PC-9 (cell line): Measurements from ENCODE around the gene HSPA4L. TPM values are rescaled to one million over a fixed set of nuclear protein-coding genes. Genes with fewer than 3 reads are reported as not detected.

Experiments
- BruUV-seq: library from RNA; stranded (reverse); fragments of 400-500 nt; replicated peaks from 2 replicates; lab custom pipeline; 2021; lab: Mats Ljungman, UMichigan
- CTCF ChIA-PET: fragments of 300-600 bp; sonication (Branson Sonifier 250); formaldehyde crosslinking; loops from one replicate; lab custom pipeline; 2022; ENCODE audit warnings: antibody characterized with exemption; lab: Charles Lee
- POLR2A ChIA-PET: fragments of 300-600 bp; sonication (Branson Sonifier 250); formaldehyde crosslinking; loops from one replicate; lab custom pipeline; 2022; ENCODE audit warnings: antibody characterized with exemption; ENCODE audit not compliant: unreplicated experiment; lab: Charles Lee
- DNase-seq, 2 experiments: peaks; one replicate each; pipeline versions ENCODE4 v3.0.0 to v3.0.0-alpha.2; 2015 to 2022; ENCODE audit warnings: mixed read lengths in 1 of 2
- H2AFZ ChIP-seq: fragments of 200-600 bp; sonication (generic); 2 replicates; pipeline ENCODE4 v1.8.1; 2017; ENCODE audit warnings: antibody characterized with exemption
- H3F3A ChIP-seq: fragments of 200-600 bp; sonication (generic); 2 replicates; pipeline ENCODE4 v1.8.1; 2017; ENCODE audit warnings: antibody characterized with exemption, mild to moderate bottlenecking, low read depth; ENCODE audit not compliant: insufficient read depth
- H3K27ac ChIP-seq: fragments of 200-600 bp; sonication (generic); 2 replicates; pipeline ENCODE4 v1.6.1; 2016; ENCODE audit warnings: mixed run types
- H3K27me3 ChIP-seq: fragments of 200-600 bp; sonication (generic); 2 replicates; pipeline ENCODE4 v1.6.1; 2016; ENCODE audit warnings: low read depth, mixed run types; ENCODE audit not compliant: insufficient read depth
- H3K36me3 ChIP-seq: fragments of 200-600 bp; sonication (generic); 2 replicates; pipeline ENCODE4 v1.6.1; 2016; ENCODE audit warnings: low read depth, mixed run types
- H3K4me1 ChIP-seq: fragments of 200-600 bp; sonication (generic); replicated peaks from 2 replicates; pipeline ENCODE4 v1.6.1; 2016; ENCODE audit warnings: mixed run types; ENCODE audit not compliant: insufficient read depth
- H3K4me2 ChIP-seq: fragments of 200-600 bp; sonication (generic); 2 replicates; pipeline ENCODE4 v1.6.1; 2017; ENCODE audit warnings: mixed run types
- H3K4me3 ChIP-seq: fragments of 200-600 bp; sonication (generic); 2 replicates; pipeline ENCODE4 v1.6.1; 2016; ENCODE audit warnings: mixed run types
- H3K79me2 ChIP-seq: fragments of 200-600 bp; sonication (generic); 2 replicates; pipeline ENCODE4 v1.6.1; 2017; ENCODE audit warnings: low read depth, mixed run types
- H3K9me2 ChIP-seq: fragments of 200-600 bp; sonication (generic); 2 replicates; pipeline ENCODE4 v1.8.1; 2017; ENCODE audit warnings: mild to moderate bottlenecking; ENCODE audit not compliant: insufficient read depth
- H3K9me3 ChIP-seq: fragments of 200-600 bp; sonication (generic); 2 replicates; pipeline ENCODE4 v1.8.1; 2016; ENCODE audit warnings: low read depth; ENCODE audit not compliant: insufficient read depth
- H4K20me1 ChIP-seq: fragments of 200-600 bp; sonication (generic); 2 replicates; pipeline ENCODE4 v1.8.1; 2017; ENCODE audit not compliant: insufficient read depth
- EZH2 ChIP-seq: fragments of 200-600 bp; sonication (generic); IDR thresholded peaks from 2 replicates; pipeline ENCODE4 v1.8.0; 2017; ENCODE audit warnings: antibody characterized with exemption, low read depth
- intact Hi-C: fragments of 100-400 bp; cut with micrococcal nuclease; formaldehyde crosslinking; loops from one replicate; pipeline ENCODE4 v1.10.0; 2022; ENCODE audit not compliant: unreplicated experiment
- total RNA-seq: library from RNA; stranded (reverse); gene quantifications from 2 replicates; pipeline ENCODE4 v1.2.3, GENCODE V29; 2021
- TF ChIP-seq, protein P1 (sequence below): fragments of 200-600 bp; sonication (generic); conservative IDR thresholded peaks from 2 replicates; pipeline ENCODE4 v1.6.1; 2017; ENCODE audit warnings: mixed run types, antibody characterized with exemption, mild to moderate bottlenecking, moderate library complexity

Gene HSPA4L
- total RNA-seq, 1 experiment from 2014 or later: 5.1 TPM

DNA sequence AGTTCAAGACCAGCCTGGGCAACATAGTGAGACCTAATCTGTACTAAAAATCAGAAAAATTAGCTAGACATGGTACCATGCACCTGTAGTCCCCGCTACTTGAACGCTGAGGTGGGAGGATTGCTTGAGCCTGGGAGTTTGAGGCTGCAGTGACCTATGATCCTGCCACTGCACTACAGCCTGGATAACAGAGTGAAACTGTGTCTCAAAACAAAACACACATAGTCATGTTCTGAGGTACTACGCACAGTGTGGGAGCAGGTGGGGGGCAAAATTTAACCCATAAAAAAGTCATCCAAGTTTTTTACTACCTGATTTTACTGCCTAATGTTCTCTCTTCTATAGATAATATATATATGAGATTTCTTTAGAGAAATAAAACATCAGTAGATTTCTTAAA lies 28.4 kb downstream of the HSPA4L start:
- no peaks in the 10 kb centered on the region for H3K27me3 ChIP-seq
- no peak overlapping the region for H3K4me3 ChIP-seq
- peaks cover under 1% of the 10 kb centered on the region; the same call in 1 of the 2 replicates for H3K36me3 ChIP-seq
- CTCF ChIA-PET: no interaction called here
- no TSS peak for BruUV-seq
- H3K4me1 ChIP-seq: no peaks in the 10 kb centered on the region
- TF ChIP-seq EZH2: no peak
- TF ChIP-seq, protein P1, sequence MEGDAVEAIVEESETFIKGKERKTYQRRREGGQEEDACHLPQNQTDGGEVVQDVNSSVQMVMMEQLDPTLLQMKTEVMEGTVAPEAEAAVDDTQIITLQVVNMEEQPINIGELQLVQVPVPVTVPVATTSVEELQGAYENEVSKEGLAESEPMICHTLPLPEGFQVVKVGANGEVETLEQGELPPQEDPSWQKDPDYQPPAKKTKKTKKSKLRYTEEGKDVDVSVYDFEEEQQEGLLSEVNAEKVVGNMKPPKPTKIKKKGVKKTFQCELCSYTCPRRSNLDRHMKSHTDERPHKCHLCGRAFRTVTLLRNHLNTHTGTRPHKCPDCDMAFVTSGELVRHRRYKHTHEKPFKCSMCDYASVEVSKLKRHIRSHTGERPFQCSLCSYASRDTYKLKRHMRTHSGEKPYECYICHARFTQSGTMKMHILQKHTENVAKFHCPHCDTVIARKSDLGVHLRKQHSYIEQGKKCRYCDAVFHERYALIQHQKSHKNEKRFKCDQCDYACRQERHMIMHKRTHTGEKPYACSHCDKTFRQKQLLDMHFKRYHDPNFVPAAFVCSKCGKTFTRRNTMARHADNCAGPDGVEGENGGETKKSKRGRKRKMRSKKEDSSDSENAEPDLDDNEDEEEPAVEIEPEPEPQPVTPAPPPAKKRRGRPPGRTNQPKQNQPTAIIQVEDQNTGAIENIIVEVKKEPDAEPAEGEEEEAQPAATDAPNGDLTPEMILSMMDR: no peak
- H3K27ac ChIP-seq: no peak overlapping the region
- no peaks in the 10 kb centered on the region for H4K20me1 ChIP-seq
- H3K79me2 ChIP-seq: no peaks in the 10 kb centered on the region
- H3F3A ChIP-seq: no peaks in the 10 kb centered on the region
- intact Hi-C loops: no loop called here
- no peak overlapping the region for H2AFZ ChIP-seq
- no peak overlapping the region for H3K4me2 ChIP-seq
- no peak for DNase-seq
- POLR2A ChIA-PET: no interaction called here
- H3K9me3 ChIP-seq: no peaks in the 10 kb centered on the region
- H3K9me2 ChIP-seq: no peaks in the 10 kb centered on the region

DNA sequence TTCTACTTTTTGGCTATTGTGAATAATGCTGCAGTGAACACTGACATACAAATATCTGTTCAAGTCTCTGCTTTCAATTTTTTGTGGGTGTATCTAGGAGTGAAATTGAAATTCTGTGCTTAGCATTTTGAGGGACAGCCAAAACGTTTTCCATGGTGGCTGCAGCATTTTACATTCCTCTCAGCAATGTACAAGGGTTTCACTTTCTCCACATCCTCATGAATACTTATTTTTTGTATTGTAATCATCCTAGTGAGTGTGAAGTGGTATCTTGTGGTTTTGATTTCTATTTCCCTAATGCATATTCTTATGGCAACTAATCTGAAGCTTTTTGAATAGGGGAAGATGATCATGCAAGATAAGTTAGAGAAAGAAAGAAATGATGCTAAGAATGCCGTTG lies 40.3 kb downstream of the HSPA4L start:
- H3K36me3 ChIP-seq: 0 out of 2 replicates have a peak, but pooled peaks cover 2% of the 10 kb centered on the region
- ChIA-PET CTCF (no interaction called here), POLR2A (no interaction called here)
- no peaks in the 10 kb centered on the region; the same call in 1 of the 2 replicates for H3F3A ChIP-seq
- H4K20me1 ChIP-seq: no peaks in the 10 kb centered on the region
- H3K4me2 ChIP-seq: no peak overlapping the region
- no peak overlapping the region for H3K27ac ChIP-seq
- no peaks in the 10 kb centered on the region for H3K79me2 ChIP-seq
- no peak for TF ChIP-seq EZH2
- TF ChIP-seq, protein P1: no peak
- no peak overlapping the region for H2AFZ ChIP-seq
- DNase-seq: no peak
- H3K27me3 ChIP-seq: no peaks in the 10 kb centered on the region
- intact Hi-C loops: no loop called here
- no peak overlapping the region for H3K4me3 ChIP-seq
- no peaks in the 10 kb centered on the region for H3K9me2 ChIP-seq
- H3K9me3 ChIP-seq: no peaks in the 10 kb centered on the region
- no peaks in the 10 kb centered on the region for H3K4me1 ChIP-seq
- no TSS peak for BruUV-seq

DNA sequence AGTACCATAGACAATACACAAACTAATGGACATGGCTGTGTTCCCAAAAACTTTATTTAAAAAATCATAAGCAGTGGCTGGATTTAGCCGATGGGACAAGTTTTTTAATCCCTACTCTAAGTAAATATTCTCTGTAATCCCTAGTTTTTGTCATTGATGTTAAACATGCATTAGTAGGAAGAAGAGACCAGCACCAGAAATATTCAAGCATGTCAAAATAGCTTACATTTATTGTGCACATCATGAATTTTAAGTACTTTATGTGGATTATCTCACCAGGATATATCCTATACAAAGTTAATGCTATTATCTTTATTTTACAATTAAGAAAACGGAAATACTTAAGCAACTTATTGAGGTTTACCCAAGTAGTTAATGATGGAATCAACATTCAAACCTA lies 46.0 kb downstream of the HSPA4L start:
- Histone ChIP-seq H3F3A (no peaks in the 10 kb centered on the region; the same call in 1 of the 2 replicates), H3K27ac (no peak overlapping the region), H3K27me3 (no peaks in the 10 kb centered on the region), H3K9me3 (no peaks in the 10 kb centered on the region), H4K20me1 (no peaks in the 10 kb centered on the region), H3K4me1 (no peaks in the 10 kb centered on the region), H3K4me2 (no peak overlapping the region), H3K9me2 (no peaks in the 10 kb centered on the region), H3K4me3 (no peak overlapping the region), H2AFZ (no peak overlapping the region), H3K79me2 (no peaks in the 10 kb centered on the region), H3K36me3 (0 out of 2 replicates have a peak, but pooled peaks cover 12% of the 10 kb centered on the region)
- TF ChIP-seq, protein P1: no peak
- TF ChIP-seq EZH2: no peak
- intact Hi-C loops: no loop called here
- CTCF ChIA-PET: no interaction called here
- no TSS peak for BruUV-seq
- POLR2A ChIA-PET: no interaction called here
- no peak for DNase-seq
